Caki2 (cell line): ENCODE data around the gene TGFBR1. TPM values are rescaled to one million over a fixed set of nuclear protein-coding genes. Genes with fewer than 3 reads are reported as not detected.

Experiments
- DNase-seq: peaks from one replicate; pipeline ENCODE4 v3.0.0-alpha.2; 2015; ENCODE audit warnings: low read depth
- in situ Hi-C: cut with HindIII; loops from 2 replicates; pipeline ENCODE4 v1.10.0; 2016; ENCODE audit warnings: low sequenced_read_pairs, low pct_unique_long_range_greater_than_20kb, mixed read lengths
- total RNA-seq: library from RNA; depleted of rRNA; stranded (reverse); fragments of >200 nt; shearing (Covaris generic); gene quantifications from 2 replicates; pipeline ENCODE4 v1.2.3, GENCODE V29; 2014; ENCODE audit warnings: low replicate concordance; rRNA removed

TGFBR1 gene
- total RNA-seq, result 6.9 and 8.1 TPM in 2 replicates

DNA sequence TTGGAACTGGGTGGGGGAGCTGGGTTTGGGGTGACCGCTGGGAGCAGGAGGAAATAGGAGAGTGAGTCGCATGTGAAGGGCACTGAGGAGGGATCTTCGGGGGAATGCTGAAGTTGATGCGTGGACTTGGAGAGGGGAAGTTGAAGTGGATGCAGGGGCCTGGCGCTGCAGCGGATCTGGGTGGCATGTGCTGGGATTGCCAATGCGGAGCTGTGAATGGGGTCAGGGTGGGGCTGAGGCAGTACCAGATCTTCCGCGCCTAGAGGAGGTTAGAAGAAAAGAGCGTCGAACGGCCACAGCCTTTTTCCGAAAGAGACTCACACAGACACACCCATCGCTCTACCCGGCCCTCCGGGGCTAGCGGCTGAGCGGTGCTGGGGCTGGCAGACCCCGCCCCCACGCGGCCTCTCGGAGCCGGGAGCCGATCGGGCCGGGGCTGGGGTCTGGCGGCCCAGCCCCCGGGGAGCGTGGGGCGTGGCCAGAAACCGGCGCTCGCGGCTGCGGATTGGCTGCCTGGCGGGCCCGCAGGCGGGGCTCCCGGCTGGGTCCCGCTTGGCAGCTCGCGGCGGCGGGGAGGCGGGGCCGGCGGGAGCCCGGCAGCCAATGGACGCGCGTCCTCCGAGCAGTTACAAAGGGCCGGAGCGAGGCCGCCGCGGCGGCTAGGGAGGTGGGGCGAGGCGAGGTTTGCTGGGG lies at the start of gene TGFBR1:
Gene TGFBR1 (plus strand): TSS at position 655 of the 693 bp plus-strand sequence. CDS start 93 bp downstream, outside the sequence.
- in situ Hi-C loops, result no loop called here
- DNase-seq, result peak; percentile 94

DNA sequence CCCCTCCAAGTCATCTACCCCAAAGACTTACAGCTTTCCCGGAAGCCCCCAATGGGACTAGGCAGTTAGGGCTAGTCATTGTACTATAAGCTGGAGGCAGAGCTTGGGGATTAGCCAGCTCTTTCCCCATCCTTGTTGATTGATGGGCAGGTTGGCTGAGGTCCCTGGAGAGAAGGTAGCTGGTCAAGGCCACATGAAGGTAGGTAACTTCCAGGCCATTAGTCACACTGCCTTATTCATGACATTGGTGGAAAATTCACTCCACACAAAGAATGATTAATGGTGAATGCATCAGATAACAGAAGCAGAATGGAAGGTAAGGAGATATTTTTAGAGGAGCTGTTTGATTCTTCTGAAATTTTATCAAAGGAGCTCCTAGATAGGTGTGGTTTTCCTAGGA lies 49.5 kb upstream of the TGFBR1 start:
- in situ Hi-C loops, result no loop called here
- no peak for DNase-seq

DNA sequence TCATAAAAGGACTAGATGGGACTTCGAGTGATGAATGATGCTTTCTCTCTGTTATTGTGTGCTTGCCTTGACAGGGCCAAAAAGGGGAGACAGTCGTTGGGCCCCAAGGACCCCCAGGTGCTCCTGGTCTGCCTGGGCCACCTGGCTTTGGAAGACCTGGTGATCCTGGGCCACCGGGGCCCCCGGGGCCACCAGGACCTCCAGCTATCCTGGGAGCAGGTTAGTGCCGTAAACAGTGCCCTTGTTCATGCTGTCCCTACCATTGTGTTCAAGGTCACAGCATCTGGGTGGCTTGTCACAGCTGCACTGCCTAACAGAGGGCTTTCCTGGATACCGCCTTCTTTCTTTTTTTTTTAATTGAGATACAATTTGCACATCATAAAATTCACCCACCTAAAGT lies 48.7 kb upstream of the TGFBR1 start:
- no peak for DNase-seq
- in situ Hi-C loops, result no loop called here

DNA sequence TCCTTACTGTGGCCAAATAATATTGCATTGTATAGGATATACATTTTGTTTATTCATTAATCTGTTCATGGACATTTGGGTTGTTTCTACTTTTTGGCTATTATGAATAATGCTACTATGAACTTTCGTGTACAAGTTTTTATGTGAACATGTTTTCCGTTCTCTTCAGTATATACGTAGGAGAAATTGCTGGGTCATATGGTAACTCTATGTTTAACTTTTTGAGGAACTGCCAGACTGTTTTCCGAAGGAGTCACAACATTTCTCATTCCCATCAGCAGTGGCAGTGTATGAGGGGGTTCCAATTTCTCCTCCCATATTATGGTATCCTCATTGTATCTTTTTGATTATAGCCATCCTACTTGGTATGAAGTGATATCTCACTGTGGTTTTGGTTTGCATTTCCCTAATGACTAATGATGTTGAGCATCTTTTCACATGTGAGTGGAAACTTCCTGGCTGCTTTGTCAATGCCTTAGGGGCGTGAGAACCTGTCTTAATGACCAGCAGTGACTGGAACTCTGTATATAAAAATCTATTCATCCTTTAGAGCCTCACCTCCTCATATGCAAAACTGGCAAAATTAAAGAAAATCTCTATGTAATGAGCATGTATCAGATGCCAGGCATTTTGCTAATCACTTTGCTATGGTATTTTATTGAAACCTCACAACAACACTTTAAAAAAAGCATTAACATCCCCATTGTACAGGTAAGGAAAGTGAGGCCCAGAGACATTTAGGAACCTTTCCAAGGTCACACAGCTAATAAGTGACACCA lies 47.8 kb upstream of the TGFBR1 start:
- in situ Hi-C loops, result no loop called here
- no peak for DNase-seq

DNA sequence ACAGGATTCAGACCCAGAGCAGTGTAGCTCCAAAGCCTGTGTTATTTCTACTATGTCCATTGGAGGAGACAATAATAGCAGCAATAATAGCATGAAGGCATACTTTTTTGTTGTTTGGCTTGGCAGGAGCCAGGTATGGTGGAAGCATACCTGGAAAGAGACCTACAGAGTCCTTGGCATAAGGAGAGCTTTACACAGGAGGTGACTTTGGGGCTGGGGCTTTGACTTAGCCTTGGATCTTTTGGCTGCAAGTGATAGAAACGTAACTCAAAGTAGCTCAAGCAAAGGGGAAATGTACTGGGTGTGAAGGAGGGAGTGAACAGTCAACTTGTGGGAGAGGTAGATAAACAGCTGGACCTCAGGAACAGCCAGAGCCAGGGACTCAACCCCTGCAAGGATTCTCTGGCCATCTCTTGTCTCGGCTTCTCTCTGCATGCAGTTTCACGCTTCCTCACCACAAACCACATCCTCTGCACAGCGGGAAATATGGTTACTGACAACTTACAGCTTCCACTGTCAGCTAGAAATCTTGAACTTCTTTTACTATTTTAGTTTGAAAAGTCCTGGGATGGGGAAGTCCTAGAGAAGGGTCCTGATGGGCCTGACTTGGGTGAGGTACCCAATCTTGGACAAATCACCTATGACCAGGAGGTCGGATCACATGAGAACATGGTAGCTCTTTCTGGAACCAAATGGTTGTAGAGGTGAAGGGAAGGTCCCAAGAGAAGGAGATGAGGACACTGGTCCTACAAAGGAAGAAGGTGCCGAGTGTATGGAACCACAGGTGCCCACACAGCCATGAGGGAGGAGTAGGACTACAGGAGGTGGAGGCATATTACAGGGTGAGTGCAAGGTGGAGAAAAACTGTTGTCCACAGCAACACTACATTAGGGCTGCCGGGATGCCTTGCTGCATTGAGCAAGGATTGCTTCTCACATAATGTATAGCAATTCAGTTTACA lies 47.0 kb upstream of the TGFBR1 start:
- in situ Hi-C loops, result no loop called here
- no peak for DNase-seq

DNA sequence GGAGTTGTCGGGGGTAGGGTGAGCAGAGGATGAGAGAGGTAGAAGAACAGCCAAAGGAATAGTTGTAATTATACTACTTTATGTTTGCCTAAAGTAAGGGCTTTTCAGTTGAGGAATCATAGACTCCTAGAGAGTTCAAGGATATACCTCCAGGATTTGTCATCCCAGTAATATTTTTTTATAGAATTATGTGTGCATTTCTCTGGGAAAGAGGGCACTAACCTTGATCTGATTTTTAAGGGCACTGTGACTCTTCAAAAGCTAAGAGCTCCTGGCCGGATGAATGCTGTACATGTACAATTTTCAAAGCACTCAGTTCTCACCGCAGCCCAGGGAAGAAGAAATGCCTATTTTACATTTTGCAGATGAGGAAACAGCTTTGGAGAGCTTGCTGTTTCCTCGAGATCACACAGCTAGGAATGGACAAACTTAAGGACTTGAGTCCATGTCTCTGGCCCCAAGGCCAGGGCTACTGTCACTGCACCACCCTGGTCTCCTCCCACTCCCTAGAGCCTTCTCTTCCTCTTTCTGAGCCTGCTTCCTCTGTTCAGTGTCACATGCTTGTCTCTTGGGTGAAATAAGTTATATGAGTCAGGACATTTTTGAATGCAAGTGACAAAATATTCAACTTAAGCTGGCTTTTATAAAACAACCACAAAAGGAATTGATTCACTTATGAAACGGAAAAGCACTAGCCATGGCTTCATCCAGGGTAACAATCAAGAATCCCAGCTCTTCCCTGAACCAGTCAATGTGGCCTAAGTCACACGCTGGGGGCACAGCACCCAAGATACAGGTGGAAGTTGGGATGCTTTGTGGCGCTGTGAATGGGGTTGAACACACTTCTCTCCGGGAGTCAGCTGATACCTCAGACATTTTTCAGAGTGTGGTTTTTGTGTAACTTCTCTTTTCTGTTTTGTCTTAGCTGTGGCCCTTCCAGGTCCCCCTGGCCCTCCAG lies 45.7 kb upstream of the TGFBR1 start:
- no peak for DNase-seq
- in situ Hi-C loops, result no loop called here

DNA sequence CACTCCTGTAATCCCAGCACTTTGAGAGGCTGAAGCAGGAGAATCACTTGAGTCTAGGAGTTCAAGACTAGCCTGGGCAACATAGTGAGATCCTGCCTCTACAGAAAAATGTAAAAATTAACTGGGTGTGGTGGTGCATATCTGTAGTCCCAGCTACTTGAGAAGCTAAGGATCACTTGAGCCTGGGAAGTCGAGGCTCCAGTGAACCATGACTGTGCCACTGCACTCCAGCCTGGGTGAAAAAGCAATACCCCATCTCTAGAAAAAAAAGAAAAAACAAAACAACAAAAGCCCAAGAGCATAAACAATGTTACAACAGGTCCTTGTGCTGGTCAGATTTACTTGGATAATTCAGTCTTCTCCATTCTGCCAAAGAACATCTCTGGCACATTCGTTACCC lies 44.3 kb upstream of the TGFBR1 start:
- DNase-seq, result no peak
- in situ Hi-C loops, result no loop called here

DNA sequence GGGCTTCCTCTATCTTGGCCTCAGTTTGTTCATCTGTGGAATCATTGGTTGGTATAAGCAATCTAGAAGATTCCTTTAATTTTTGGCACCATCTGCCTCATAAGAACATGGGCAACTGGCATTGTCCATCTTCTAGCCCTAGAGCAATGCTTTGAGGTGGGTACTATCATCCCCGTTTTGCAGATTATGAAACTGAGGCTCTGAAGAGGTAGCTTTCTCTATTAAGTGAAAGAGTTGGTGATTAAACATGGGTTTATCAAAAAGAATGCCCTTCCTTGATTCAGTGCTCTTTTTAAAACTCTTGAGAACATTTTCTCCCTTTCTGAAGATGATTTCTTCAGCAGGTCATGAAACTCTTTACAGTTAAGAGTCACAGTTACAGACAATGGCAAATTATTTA lies 42.4 kb upstream of the TGFBR1 start:
- no peak for DNase-seq

DNA sequence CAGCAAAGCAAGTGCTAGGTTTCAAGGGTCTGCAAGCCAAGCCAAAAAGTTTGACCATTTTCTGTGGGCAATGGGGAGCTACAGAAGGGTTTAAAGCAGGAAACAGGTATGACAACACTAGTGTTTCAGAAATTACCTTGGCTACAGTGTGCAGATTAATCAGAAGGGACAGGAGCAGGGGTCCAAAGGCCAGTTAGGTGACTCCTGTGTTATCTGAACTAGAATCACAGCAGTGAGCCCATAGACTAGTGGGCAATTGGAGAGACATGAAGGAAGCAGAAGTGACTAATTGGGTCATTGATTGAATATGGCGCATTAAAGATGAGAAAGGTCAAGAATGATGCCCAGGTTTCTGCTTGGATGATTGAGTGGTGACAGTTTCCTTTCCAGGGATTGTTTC lies 41.4 kb upstream of the TGFBR1 start:
- in situ Hi-C loops, result no loop called here
- no peak for DNase-seq

More for the DNA sequence above, 42.4 kb upstream of the TGFBR1 start:
- in situ Hi-C loops, result no loop called here

DNA sequence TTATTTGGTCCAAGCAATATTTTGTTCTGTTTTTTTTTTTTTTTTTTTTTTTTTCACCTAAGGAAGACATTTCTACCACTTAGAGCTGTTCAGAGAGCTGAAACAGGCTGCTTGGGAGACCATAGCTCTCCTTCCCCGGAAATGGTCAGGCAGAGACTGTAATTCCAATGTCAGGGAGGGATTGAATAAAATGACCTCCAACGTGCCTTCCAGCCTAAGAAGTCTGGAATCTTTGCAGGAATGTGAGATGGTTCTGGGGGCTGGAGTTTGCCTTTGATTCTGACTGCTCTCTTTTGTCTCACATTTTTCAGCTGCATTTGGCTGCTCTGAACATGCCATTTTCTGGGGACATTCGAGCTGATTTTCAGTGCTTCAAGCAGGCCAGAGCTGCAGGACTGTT lies 38.3 kb upstream of the TGFBR1 start:
- in situ Hi-C loops, result no loop called here
- no peak for DNase-seq

DNA sequence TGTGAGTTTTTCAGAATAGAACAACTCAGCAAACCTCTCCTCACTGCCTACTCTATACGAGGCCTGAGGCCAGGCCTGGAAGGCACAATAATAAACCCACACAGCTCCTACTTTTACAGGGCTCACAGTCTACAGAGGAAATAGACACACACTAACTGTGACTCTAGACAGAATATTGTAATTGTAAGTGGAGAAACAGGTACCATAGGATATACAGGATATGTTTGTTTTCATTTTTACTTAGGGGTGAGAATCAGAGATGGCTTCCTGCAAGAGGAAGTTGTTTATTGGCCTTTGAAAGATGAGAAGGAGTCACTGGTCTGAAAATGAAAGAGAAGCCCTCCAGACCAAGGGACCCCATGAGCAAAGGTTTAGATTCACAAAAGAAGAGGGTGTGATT lies 35.8 kb upstream of the TGFBR1 start:
- in situ Hi-C loops, result no loop called here
- no peak for DNase-seq

DNA sequence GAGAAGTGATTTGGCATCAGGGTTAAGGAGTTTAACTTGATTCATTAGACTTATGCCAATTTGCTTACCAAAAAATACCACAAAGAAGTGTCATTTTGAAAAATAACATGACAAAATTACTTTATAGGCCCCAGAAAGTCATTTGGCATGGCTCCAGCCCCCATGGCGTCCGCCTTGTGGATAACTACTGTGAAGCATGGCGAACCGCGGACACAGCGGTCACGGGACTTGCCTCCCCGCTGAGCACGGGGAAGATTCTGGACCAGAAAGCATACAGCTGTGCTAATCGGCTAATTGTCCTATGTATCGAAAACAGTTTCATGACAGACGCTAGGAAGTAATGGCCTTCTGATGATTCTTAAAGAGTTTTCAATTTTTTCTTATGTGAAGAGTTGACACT lies 35.4 kb upstream of the TGFBR1 start:
- DNase-seq, result no peak
- in situ Hi-C loops, result no loop called here

DNA sequence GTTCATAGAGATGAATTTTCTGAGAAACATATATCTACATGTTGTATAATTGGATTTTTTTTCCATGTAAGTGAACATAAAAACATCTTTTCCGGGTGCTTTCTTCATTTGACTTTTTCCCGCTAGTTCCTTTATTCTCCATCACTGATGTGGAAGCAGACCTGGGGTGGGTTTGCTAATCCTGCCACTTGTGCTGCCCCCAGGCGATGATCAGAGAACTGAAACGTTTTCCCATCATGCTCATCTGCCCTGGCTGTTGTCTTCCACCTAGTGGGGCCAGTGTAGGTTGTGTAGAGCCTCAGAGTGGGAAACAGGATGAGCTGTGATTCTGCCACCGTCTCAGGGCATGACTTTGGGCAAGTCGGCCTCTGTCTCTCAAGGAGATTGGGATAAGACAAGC lies 34.2 kb upstream of the TGFBR1 start:
- in situ Hi-C loops, result no loop called here
- no peak for DNase-seq

DNA sequence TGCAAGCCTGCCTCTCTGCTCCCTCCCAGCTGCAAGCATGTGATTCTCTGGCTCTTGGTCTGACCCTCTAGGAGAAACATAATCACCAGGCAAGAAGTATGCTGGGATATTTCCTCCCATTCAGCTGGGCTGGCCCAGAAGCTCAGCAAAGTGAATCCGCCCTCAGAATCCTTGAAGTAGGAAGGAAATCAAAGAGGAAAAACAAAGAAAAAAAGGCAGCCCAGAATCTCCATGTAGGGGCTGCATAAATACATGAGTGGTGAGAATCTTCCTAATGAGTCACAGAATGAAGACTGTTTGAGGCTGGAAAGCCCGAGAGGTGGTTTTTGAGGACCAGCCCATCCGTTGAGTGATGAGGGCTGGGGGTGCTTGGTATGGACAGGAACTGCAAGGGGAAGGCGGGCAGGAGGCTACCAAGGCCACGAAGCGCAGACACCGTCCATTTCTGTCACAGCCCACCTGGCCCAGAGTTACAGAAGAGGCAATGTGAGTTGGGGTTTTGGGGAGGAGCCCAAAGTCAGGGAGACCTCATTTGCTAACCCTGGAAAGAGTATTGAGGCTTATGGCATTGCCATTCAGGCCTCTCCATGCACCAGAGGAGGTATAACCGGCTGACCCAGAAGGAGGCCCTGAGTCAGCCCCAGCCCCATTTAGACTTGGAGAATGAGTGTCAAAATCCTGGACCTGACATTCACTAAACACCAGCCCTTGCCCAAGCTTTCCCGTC lies 33.4 kb upstream of the TGFBR1 start:
- in situ Hi-C loops, result no loop called here
- DNase-seq, result no peak

DNA sequence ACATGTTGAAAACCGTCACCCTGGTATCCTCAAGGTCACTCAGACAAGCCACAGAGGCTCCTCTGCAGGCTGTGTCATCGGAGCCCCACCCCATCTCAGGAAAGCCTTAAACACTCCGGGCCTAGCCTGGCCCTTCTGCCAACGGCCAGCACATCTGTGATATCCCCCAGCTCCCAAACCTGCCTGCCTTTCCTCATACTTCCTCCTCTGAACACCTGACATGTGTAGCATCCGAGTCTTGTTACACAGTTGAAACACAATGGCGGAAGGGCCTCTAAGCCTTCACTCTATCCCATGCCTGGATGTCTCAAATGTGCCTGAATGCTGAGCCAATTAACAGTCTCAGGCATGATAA lies 32.9 kb upstream of the TGFBR1 start:
- no peak for DNase-seq

DNA sequence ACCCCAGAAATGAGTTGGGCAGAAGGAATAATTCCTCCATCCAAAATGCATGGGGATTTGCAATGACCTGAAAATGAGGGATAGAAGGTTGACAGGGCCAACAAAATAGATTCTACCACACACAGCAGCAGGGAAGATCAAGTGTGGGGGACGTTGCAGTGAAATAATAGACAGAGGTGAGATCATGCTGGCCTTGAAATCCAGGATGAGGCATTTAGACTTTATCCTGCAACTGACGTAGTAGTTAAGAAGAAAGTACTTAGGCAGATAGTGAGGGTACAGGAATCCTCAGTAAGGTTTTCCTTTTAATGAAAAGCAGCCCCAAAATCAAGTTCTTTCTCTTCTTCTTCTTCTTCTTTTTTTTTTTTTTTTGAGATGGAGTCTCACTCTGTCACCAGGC lies 31.6 kb upstream of the TGFBR1 start:
- DNase-seq, result no peak
- in situ Hi-C loops, result no loop called here

More for the DNA sequence above, 32.9 kb upstream of the TGFBR1 start:
- in situ Hi-C loops, result no loop called here
